H9 (cell line): ENCODE data around the gene MOCS2. TPM values are rescaled to one million over a fixed set of nuclear protein-coding genes. Genes with fewer than 3 reads are reported as not detected.

Source experiments
- DNase-seq: peaks from one replicate; pipeline ENCODE4 v3.0.0-alpha.2; 2017
- H2AFZ ChIP-seq: one replicate; pipeline ENCODE4 v1.6.1; 2013; ENCODE audit warnings: mild to moderate bottlenecking, low read length, control low read depth, moderate library complexity
- H2AK5ac ChIP-seq: 2 replicates; pipeline ENCODE4 v1.6.1; 2013; ENCODE audit warnings: low read length, control low read depth, mixed read lengths; ENCODE audit not compliant: insufficient read length
- H2BK120ac ChIP-seq: one replicate; pipeline ENCODE4 v1.6.1; 2013; ENCODE audit warnings: low read depth, mild to moderate bottlenecking, low read length, control low read depth, inconsistent platforms; ENCODE audit not compliant: poor library complexity, severe bottlenecking
- H2BK12ac ChIP-seq: 2 replicates; pipeline ENCODE4 v1.6.1; 2013; ENCODE audit warnings: low read length, control low read depth, mixed read lengths, low read depth; ENCODE audit not compliant: insufficient read length
- H2BK15ac ChIP-seq: 2 replicates; pipeline ENCODE4 v1.6.1; 2013; ENCODE audit warnings: low read depth, low read length, control low read depth
- H2BK20ac ChIP-seq: one replicate; pipeline ENCODE4 v1.6.1; 2013; ENCODE audit warnings: low read depth, mild to moderate bottlenecking, low read length, control low read depth, inconsistent platforms; ENCODE audit not compliant: poor library complexity, severe bottlenecking
- H2BK5ac ChIP-seq: 2 replicates; pipeline ENCODE4 v1.6.1; 2013; ENCODE audit warnings: low read length, control low read depth, mixed read lengths; ENCODE audit not compliant: insufficient read length
- H3K14ac ChIP-seq: 2 replicates; pipeline ENCODE4 v1.6.1; 2013; ENCODE audit warnings: low read length, control low read depth; ENCODE audit not compliant: insufficient read depth
- H3K18ac ChIP-seq: 2 replicates; pipeline ENCODE4 v1.6.1; 2013; ENCODE audit warnings: low read depth, mild to moderate bottlenecking, mixed read lengths, low read length, control low read depth; ENCODE audit not compliant: insufficient read length
- H3K23ac ChIP-seq: 2 replicates; pipeline ENCODE4 v1.6.1; 2013; ENCODE audit warnings: low read length, control low read depth, mixed read lengths, low read depth; ENCODE audit not compliant: insufficient read length
- H3K23me2 ChIP-seq: 2 replicates; pipeline ENCODE4 v1.6.1; 2013; ENCODE audit warnings: low read depth, mild to moderate bottlenecking, mixed read lengths, low read length, control low read depth; ENCODE audit not compliant: insufficient read length, poor library complexity, severe bottlenecking
- H3K27ac ChIP-seq: 2 replicates; pipeline ENCODE4 v1.5.1; 2013; ENCODE audit warnings: low read length, control low read depth, mixed read lengths, low read depth; ENCODE audit not compliant: insufficient read length
- H3K27me3 ChIP-seq: 2 replicates; pipeline ENCODE4 v1.6.1; 2013; ENCODE audit warnings: low read length, control low read depth, inconsistent platforms; ENCODE audit not compliant: insufficient read depth
- H3K4ac ChIP-seq: 2 replicates; pipeline ENCODE4 v1.6.1; 2013; ENCODE audit warnings: low read depth, mild to moderate bottlenecking, control low read depth, inconsistent platforms, low read length, moderate library complexity
- H3K4me1 ChIP-seq: 2 replicates; pipeline ENCODE4 v1.6.1; 2013; ENCODE audit warnings: low read length, control low read depth, inconsistent platforms; ENCODE audit not compliant: insufficient read depth
- H3K4me2 ChIP-seq: 2 replicates; pipeline ENCODE4 v1.6.1; 2013; ENCODE audit warnings: low read length, control low read depth, mixed read lengths; ENCODE audit not compliant: insufficient read length, insufficient read depth
- H3K56ac ChIP-seq: 2 replicates; pipeline ENCODE4 v1.6.1; 2013; ENCODE audit warnings: low read depth, mild to moderate bottlenecking, mixed read lengths, low read length, control low read depth; ENCODE audit not compliant: insufficient read length
- H3K79me1 ChIP-seq: 2 replicates; pipeline ENCODE4 v1.6.1; 2013; ENCODE audit warnings: low read depth, mild to moderate bottlenecking, moderate library complexity, low read length, control low read depth, inconsistent platforms; ENCODE audit not compliant: insufficient read depth, poor library complexity, severe bottlenecking
- H3K79me2 ChIP-seq: 2 replicates; pipeline ENCODE4 v1.6.1; 2013; ENCODE audit warnings: low read length, control low read depth, inconsistent platforms; ENCODE audit not compliant: insufficient read depth
- H3K9ac ChIP-seq: 2 replicates; pipeline ENCODE4 v1.6.1; 2013; ENCODE audit warnings: low read length, control low read depth, mixed read lengths; ENCODE audit not compliant: insufficient read length; ENCODE audit errors: extremely low read depth
- H3K9me3 ChIP-seq: one replicate; pipeline ENCODE4 v1.6.1; 2013; ENCODE audit warnings: low read depth, low read length, inconsistent platforms; ENCODE audit not compliant: control insufficient read depth
- H3T11ph ChIP-seq: one replicate; pipeline ENCODE4 v1.6.1; 2013; ENCODE audit warnings: mild to moderate bottlenecking, low read length, control low read depth, inconsistent platforms
- H4K20me1 ChIP-seq: one replicate; pipeline ENCODE4 v1.6.1; 2013; ENCODE audit not compliant: control insufficient read depth, insufficient read length, insufficient read depth
- H4K5ac ChIP-seq: 2 replicates; pipeline ENCODE4 v1.6.1; 2013; ENCODE audit warnings: low read depth, mild to moderate bottlenecking, mixed read lengths, low read length, control low read depth; ENCODE audit not compliant: insufficient read length
- H4K8ac ChIP-seq: replicated peaks from 2 replicates; pipeline ENCODE4 v1.6.1; 2013; ENCODE audit warnings: low read length, control low read depth, mixed read lengths, low read depth; ENCODE audit not compliant: insufficient read length
- H4K91ac ChIP-seq: 2 replicates; pipeline ENCODE4 v1.6.1; 2013; ENCODE audit warnings: low read depth, mild to moderate bottlenecking, moderate library complexity, mixed read lengths, low read length, control low read depth; ENCODE audit not compliant: insufficient read length
- H3K27ac Mint-ChIP-seq, 3 experiments: 2 replicates in 2 of 3; 3 replicates in 1 of 3; pipeline ENCODE4 v1.8.0; 2020 to 2021; ENCODE audit warnings: mixed read lengths in 3 of 3, mild to moderate bottlenecking in 1 of 3, moderate library complexity in 1 of 3
- H3K27me3 Mint-ChIP-seq: 2 replicates; pipeline ENCODE4 v1.8.0; 2021; ENCODE audit warnings: low read depth, mild to moderate bottlenecking, moderate library complexity, mixed read lengths
- H3K36me3 Mint-ChIP-seq, 3 experiments: 2 replicates in 2 of 3; 3 replicates in 1 of 3; pipeline ENCODE4 v1.8.0; 2020 to 2021; ENCODE audit warnings: low read depth in 3 of 3, mixed read lengths in 3 of 3; ENCODE audit not compliant: insufficient read depth in 1 of 3
- H3K4me1 Mint-ChIP-seq, 2 experiments: 2 replicates each; pipeline ENCODE4 v1.8.0; 2020; ENCODE audit warnings: mixed read lengths in 2 of 2
- H3K4me3 Mint-ChIP-seq, 2 experiments: 2 replicates in 1 of 2; 3 replicates in 1 of 2; pipeline ENCODE4 v1.8.0; 2020 to 2021; ENCODE audit warnings: mild to moderate bottlenecking in 2 of 2, mixed read lengths in 2 of 2, moderate library complexity in 1 of 2
- H3K9me3 Mint-ChIP-seq, 2 experiments: 2 replicates in 1 of 2; 3 replicates in 1 of 2; pipeline ENCODE4 v1.8.0; 2020; ENCODE audit warnings: mild to moderate bottlenecking in 2 of 2, mixed read lengths in 2 of 2, moderate library complexity in 1 of 2
- WGBS: extraction: QIAGEN DNeasy Blood & Tissue Kit; methylation state at CpG from one replicate; pipeline ENCODE4 v1.1.7; 2013; ENCODE audit warnings: missing lambda C conversion rate, low lambda C conversion rate, mixed read lengths; ENCODE audit not compliant: insufficient read length; ENCODE audit errors: extremely low coverage; 5-methylcytosine and 5-hydroxymethylcytosine counted together
- total RNA-seq: library from RNA; stranded (reverse); gene quantifications from 2 replicates; pipeline ENCODE4 v1.2.1, GENCODE V29; 2021
- TF ChIP-seq, protein P1 (sequence below): fragments of 200-600 bp; sonication (generic); conservative IDR thresholded peaks from 3 replicates; pipeline ENCODE4 v1.8.0; 2021; ENCODE audit warnings: antibody characterized with exemption, mild to moderate bottlenecking

The MOCS2 gene
- total RNA-seq, 1 experiment from 2014 or later, result 24.8 TPM

DNA sequence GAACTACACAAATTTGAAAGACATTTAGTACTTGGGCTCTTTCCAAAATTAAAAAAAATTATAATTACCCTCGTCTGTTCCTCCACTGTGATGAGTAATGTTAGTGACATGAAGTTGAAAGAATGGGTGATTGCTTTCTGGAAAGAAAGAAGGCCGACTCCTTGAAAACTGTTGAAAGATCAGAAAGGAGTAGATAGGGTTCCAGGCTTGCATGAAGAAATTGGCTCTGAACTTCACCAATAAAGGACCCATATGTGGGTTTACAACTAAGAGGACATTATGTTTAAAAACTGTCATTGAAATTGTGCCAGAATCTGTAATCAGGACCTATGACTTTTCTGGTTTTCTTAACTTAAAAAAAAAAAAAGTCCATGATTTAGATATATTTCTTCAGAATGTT, 20.7 kb upstream of the MOCS2 start:
- peaks cover 0 to 2% of the 10 kb centered on the region in 2 experiments; a peak in 1 of 5 replicates for H3K9me3 Mint-ChIP-seq
- Histone ChIP-seq H2BK15ac (no peak overlapping the region), H3K56ac (no peak overlapping the region), H2AK5ac (no peak overlapping the region), H3K27me3 (no peaks in the 10 kb centered on the region), H3K18ac (no peak overlapping the region), H2AFZ (no peak overlapping the region), H3K4me1 (no peaks in the 10 kb centered on the region), H2BK20ac (no peak overlapping the region), H2BK5ac (no peak overlapping the region), H4K5ac (no peak overlapping the region), H3K79me1 (no peaks in the 10 kb centered on the region), H3K27ac (no peak overlapping the region), H3K9me3 (no peaks in the 10 kb centered on the region), H3K4ac (no peak overlapping the region), H3T11ph (no peak overlapping the region), H2BK12ac (no peak overlapping the region), H4K20me1 (no peaks in the 10 kb centered on the region), H3K9ac (no peak overlapping the region), H3K23ac (no peak overlapping the region), H4K8ac (no peak overlapping the region), H4K91ac (no peak overlapping the region), H3K4me2 (no peak overlapping the region), H3K14ac (no peak overlapping the region), H3K23me2 (no peaks in the 10 kb centered on the region), H3K79me2 (no peaks in the 10 kb centered on the region), H2BK120ac (no peak overlapping the region)
- H3K27me3 Mint-ChIP-seq, result no peaks in the 10 kb centered on the region
- H3K4me3 Mint-ChIP-seq, result no peak overlapping the region
- no peaks in the 10 kb centered on the region for H3K4me1 Mint-ChIP-seq
- WGBS, result no CpG with 5 or more reads among the region's 2 CpGs
- DNase-seq, result no peak
- H3K36me3 Mint-ChIP-seq, result no peaks in the 10 kb centered on the region
- no peak overlapping the region for H3K27ac Mint-ChIP-seq
- TF ChIP-seq, protein P1, sequence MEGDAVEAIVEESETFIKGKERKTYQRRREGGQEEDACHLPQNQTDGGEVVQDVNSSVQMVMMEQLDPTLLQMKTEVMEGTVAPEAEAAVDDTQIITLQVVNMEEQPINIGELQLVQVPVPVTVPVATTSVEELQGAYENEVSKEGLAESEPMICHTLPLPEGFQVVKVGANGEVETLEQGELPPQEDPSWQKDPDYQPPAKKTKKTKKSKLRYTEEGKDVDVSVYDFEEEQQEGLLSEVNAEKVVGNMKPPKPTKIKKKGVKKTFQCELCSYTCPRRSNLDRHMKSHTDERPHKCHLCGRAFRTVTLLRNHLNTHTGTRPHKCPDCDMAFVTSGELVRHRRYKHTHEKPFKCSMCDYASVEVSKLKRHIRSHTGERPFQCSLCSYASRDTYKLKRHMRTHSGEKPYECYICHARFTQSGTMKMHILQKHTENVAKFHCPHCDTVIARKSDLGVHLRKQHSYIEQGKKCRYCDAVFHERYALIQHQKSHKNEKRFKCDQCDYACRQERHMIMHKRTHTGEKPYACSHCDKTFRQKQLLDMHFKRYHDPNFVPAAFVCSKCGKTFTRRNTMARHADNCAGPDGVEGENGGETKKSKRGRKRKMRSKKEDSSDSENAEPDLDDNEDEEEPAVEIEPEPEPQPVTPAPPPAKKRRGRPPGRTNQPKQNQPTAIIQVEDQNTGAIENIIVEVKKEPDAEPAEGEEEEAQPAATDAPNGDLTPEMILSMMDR, result no peak
